PC-3 (cell line): ENCODE measurements around the gene RET. TPM values are rescaled to one million over a fixed set of nuclear protein-coding genes. Genes with fewer than 3 reads are reported as not detected.

Source experiments
- ATAC-seq: fragments of 200-7000 bp; cut with Tn5 transposase; 2 replicates; pipeline ENCODE4 v1.9.1; 2020; ENCODE audit warnings: mild to moderate bottlenecking, moderate library complexity
- BruUV-seq: library from RNA; stranded (reverse); fragments of 400-500 nt; replicated peaks from 2 replicates; lab custom pipeline; 2021; lab: Mats Ljungman, UMichigan
- CTCF ChIA-PET: fragments of 300-600 bp; sonication (Branson Sonifier 250); formaldehyde crosslinking; loops from one replicate; lab custom pipeline; 2022; ENCODE audit warnings: antibody characterized with exemption; lab: Charles Lee
- POLR2A ChIA-PET: fragments of 300-600 bp; sonication (Branson Sonifier 250); formaldehyde crosslinking; loops from one replicate; lab custom pipeline; 2022; ENCODE audit warnings: antibody characterized with exemption; ENCODE audit not compliant: unreplicated experiment; lab: Charles Lee
- DNase-seq: peaks from one replicate; pipeline ENCODE4 v3.0.0-alpha.2; 2015
- H2AFZ ChIP-seq: fragments of 300-600 bp; sonication (generic); 2 replicates; pipeline ENCODE4 v1.6.0; 2016; ENCODE audit warnings: antibody characterized with exemption, low read length
- H3F3A ChIP-seq: fragments of 300-600 bp; sonication (generic); one replicate; pipeline ENCODE4 v1.6.0; 2017; ENCODE audit warnings: antibody characterized with exemption, low read length, control low read depth, mild to moderate bottlenecking; ENCODE audit not compliant: unreplicated experiment
- H3K27ac ChIP-seq: fragments of 300-600 bp; sonication (generic); 2 replicates; pipeline ENCODE4 v1.5.1; 2016; ENCODE audit warnings: mild to moderate bottlenecking, low read length
- H3K27me3 ChIP-seq: fragments of 300-600 bp; sonication (generic); 2 replicates; pipeline ENCODE4 v1.6.1; 2016; ENCODE audit warnings: low read length, mixed read lengths
- H3K36me3 ChIP-seq: fragments of 300-600 bp; sonication (generic); 2 replicates; pipeline ENCODE4 v1.6.1; 2016; ENCODE audit warnings: low read depth, mixed run types, low read length, mixed read lengths
- H3K4me1 ChIP-seq: fragments of 300-600 bp; sonication (generic); 2 replicates; pipeline ENCODE4 v1.5.1; 2016; ENCODE audit warnings: low read length; ENCODE audit not compliant: insufficient read depth
- H3K4me2 ChIP-seq: fragments of 300-600 bp; sonication (generic); 2 replicates; pipeline ENCODE4 v1.6.0; 2016; ENCODE audit warnings: low read length
- H3K4me3 ChIP-seq: fragments of 300-600 bp; sonication (generic); 2 replicates; pipeline ENCODE4 v1.5.1; 2016; ENCODE audit warnings: mild to moderate bottlenecking, low read length, mixed read lengths
- H3K79me2 ChIP-seq: fragments of 300-600 bp; sonication (generic); 2 replicates; pipeline ENCODE4 v1.6.1; 2017; ENCODE audit warnings: low read length, mixed read lengths
- H3K9ac ChIP-seq: fragments of 300-600 bp; sonication (generic); 2 replicates; pipeline ENCODE4 v1.6.0; 2016; ENCODE audit warnings: mild to moderate bottlenecking, low read length
- H3K9me2 ChIP-seq: fragments of 300-600 bp; sonication (generic); replicated peaks from 2 replicates; pipeline ENCODE4 v1.6.1; 2016; ENCODE audit warnings: mixed run types, low read length, mixed read lengths
- H3K9me3 ChIP-seq: fragments of 300-600 bp; sonication (generic); 2 replicates; pipeline ENCODE4 v1.6.1; 2016; ENCODE audit warnings: low read length, mixed read lengths
- H4K20me1 ChIP-seq: fragments of 300-600 bp; sonication (generic); 2 replicates; pipeline ENCODE4 v1.6.1; 2016; ENCODE audit warnings: low read length, mixed read lengths
- CTCF ChIP-seq: fragments of 300-600 bp; sonication (generic); conservative IDR thresholded peaks from 2 replicates; pipeline ENCODE4 v1.5.1; 2017; ENCODE audit warnings: antibody characterized with exemption, low read depth, mild to moderate bottlenecking, low read length
- EZH2 ChIP-seq: fragments of 300-600 bp; sonication (generic); IDR thresholded peaks from one replicate; pipeline ENCODE4 v1.6.1; 2017; ENCODE audit warnings: antibody characterized with exemption, mild to moderate bottlenecking, low read length; ENCODE audit not compliant: unreplicated experiment
- EZH2phosphoT487 ChIP-seq: fragments of 300-600 bp; sonication (generic); IDR thresholded peaks from 2 replicates; pipeline ENCODE4 v1.6.1; 2018; ENCODE audit warnings: mild to moderate bottlenecking, antibody characterized with exemption, low read length, borderline replicate concordance
- intact Hi-C: fragments of 100-400 bp; cut with micrococcal nuclease; formaldehyde crosslinking; loops from 2 replicates; pipeline ENCODE4 v1.9.0; 2023
- total RNA-seq: library from RNA; depleted of rRNA; stranded (reverse); fragments of >200 nt; gene quantifications from 2 replicates; pipeline ENCODE4 v1.2.3, GENCODE V29; 2014

RET gene
- total RNA-seq, 1 experiment from 2014 or later: not detected

GRCh38 chr10:43174969-43175368 lies 98.1 kb downstream of the RET start:
- Histone ChIP-seq H4K20me1 (no peaks in the 10 kb centered on the region), H3K4me3 (no peak overlapping the region), H3K4me2 (no peak overlapping the region), H2AFZ (no peak overlapping the region), H3F3A (no peaks in the 10 kb centered on the region), H3K9me2 (no peaks in the 10 kb centered on the region; the same call in 1 of the 2 replicates), H3K27me3 (no peaks in the 10 kb centered on the region), H3K4me1 (no peaks in the 10 kb centered on the region), H3K9ac (no peak overlapping the region), H3K36me3 (peaks cover 6% of the 10 kb centered on the region), H3K9me3 (no peaks in the 10 kb centered on the region), H3K27ac (no peak overlapping the region), H3K79me2 (no peaks in the 10 kb centered on the region)
- BruUV-seq: no TSS peak
- TF ChIP-seq EZH2phosphoT487: no peak
- no peak for TF ChIP-seq EZH2
- TF ChIP-seq CTCF: no peak
- CTCF ChIA-PET: no interaction called here
- intact Hi-C loops: no loop called here
- no peak for DNase-seq
- no peak for ATAC-seq
- POLR2A ChIA-PET: no interaction called here

- H3F3A ChIP-seq: no peaks in the 10 kb centered on the region
- ChIA-PET POLR2A (no interaction called here), CTCF (no interaction called here)
- peaks cover 6% of the 10 kb centered on the region for H3K36me3 ChIP-seq
- H2AFZ ChIP-seq: no peak overlapping the region
- H4K20me1 ChIP-seq: no peaks in the 10 kb centered on the region
- no peaks in the 10 kb centered on the region for H3K9me3 ChIP-seq
- H3K27me3 ChIP-seq: no peaks in the 10 kb centered on the region
- no peak overlapping the region for H3K9ac ChIP-seq
- no TSS peak for BruUV-seq
- TF ChIP-seq CTCF (no peak), EZH2 (no peak), EZH2phosphoT487 (no peak)
- DNase-seq: no peak
- no peak overlapping the region for H3K27ac ChIP-seq
- H3K79me2 ChIP-seq: no peaks in the 10 kb centered on the region
- ATAC-seq: no peak
- H3K9me2 ChIP-seq: no peaks in the 10 kb centered on the region; the same call in 1 of the 2 replicates
- H3K4me3 ChIP-seq: no peak overlapping the region
- no peak overlapping the region for H3K4me2 ChIP-seq
- intact Hi-C loops: no loop called here
- H3K4me1 ChIP-seq: no peaks in the 10 kb centered on the region
Measured at GRCh38 chr10:43176271-43176670, 99.4 kb downstream of the RET start.

- H3K4me2 ChIP-seq: no peak overlapping the region
- H3K36me3 ChIP-seq: peaks cover 6% of the 10 kb centered on the region
- H3K27me3 ChIP-seq: no peaks in the 10 kb centered on the region
- H3K79me2 ChIP-seq: no peaks in the 10 kb centered on the region
- intact Hi-C loops: no loop called here
- no peak overlapping the region for H3K4me3 ChIP-seq
- DNase-seq: no peak
- no peak overlapping the region for H3K27ac ChIP-seq
- H3K9ac ChIP-seq: no peak overlapping the region
- POLR2A ChIA-PET: no interaction called here
- H3F3A ChIP-seq: no peaks in the 10 kb centered on the region
- no TSS peak for BruUV-seq
- H2AFZ ChIP-seq: no peak overlapping the region
- H3K9me2 ChIP-seq: no peaks in the 10 kb centered on the region; the same call in 1 of the 2 replicates
- no peak for ATAC-seq
- CTCF ChIA-PET: no interaction called here
- no peaks in the 10 kb centered on the region for H3K4me1 ChIP-seq
- H3K9me3 ChIP-seq: no peaks in the 10 kb centered on the region
- TF ChIP-seq EZH2phosphoT487 (no peak), CTCF (no peak), EZH2 (no peak)
- H4K20me1 ChIP-seq: no peaks in the 10 kb centered on the region
Measured at GRCh38 chr10:43177595-43177994, 100.7 kb downstream of the RET start.
